ENCODE results near the gene ATG2B. TPM values are rescaled to one million over a fixed set of nuclear protein-coding genes. Genes with fewer than 3 reads are reported as not detected.
A peak's percentile ranks its signal among the peaks of the same experiment; 100 is the strongest.

The ATG2B gene
- polyA plus RNA-seq, 1 donor = 29.1 TPM

DNA sequence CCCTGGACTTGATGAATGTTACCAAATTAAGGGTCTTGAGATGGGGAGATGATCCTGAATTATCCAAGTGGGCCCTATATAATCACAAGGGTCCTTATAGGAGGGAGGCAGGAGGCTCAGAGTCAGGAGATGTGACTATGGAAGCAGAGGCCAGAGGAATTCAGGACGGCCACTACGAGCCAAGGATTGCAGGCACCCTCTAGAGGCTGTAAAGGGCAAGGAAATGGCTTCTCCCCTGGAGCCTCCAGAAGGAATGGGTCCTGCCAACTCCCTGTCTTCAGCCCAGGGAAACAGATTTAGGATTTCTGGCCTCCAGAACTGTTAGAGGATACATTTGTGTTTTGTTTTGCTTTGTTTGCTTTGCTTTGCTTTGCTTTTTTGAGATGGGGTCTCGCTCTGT is 98.3 kb downstream of the ATG2B start:
- H3K36me3 ChIP-seq (ENCODE audit: control insufficient read depth, insufficient read depth, low read length) = no peaks in the 10 kb centered on the region
- no peak overlapping the region for H3K27ac ChIP-seq (ENCODE audit: low read length)
- peaks cover 14% of the 10 kb centered on the region for H3K4me1 ChIP-seq (ENCODE audit: control insufficient read depth, insufficient read depth, low read length)
- no peak for DNase-seq
- WGBS (ENCODE audit: insufficient coverage, low lambda C conversion rate) = no CpG with 5 or more reads among the region's 3 CpGs
- no peaks in the 10 kb centered on the region for H3K27me3 ChIP-seq (ENCODE audit: control insufficient read depth, insufficient read depth, low read length)
- H3K9me3 ChIP-seq (ENCODE audit: control insufficient read depth, low read depth, low read length) = peaks cover 6% of the 10 kb centered on the region
- H3K4me3 ChIP-seq (ENCODE audit: low read length) = no peak overlapping the region

DNA sequence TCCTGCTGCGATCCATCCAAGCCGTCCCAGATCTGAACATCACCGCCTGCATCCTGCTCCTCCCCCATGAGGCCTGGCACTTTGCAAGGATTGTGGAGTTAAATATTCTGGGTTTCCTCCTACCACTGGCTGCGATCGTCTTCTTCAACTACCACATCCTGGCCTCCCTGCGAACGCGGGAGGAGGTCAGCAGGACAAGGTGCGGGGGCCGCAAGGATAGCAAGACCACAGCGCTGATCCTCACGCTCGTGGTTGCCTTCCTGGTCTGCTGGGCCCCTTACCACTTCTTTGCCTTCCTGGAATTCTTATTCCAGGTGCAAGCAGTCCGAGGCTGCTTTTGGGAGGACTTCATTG is 99.0 kb downstream of the ATG2B start:
- Histone ChIP-seq H3K4me1 (ENCODE audit: control insufficient read depth, insufficient read depth, low read length) (peaks cover 7% of the 10 kb centered on the region), H3K4me3 (ENCODE audit: low read length) (no peak overlapping the region), H3K9me3 (ENCODE audit: control insufficient read depth, low read depth, low read length) (peaks cover 6% of the 10 kb centered on the region), H3K27me3 (ENCODE audit: control insufficient read depth, insufficient read depth, low read length) (no peaks in the 10 kb centered on the region), H3K36me3 (ENCODE audit: control insufficient read depth, insufficient read depth, low read length) (no peaks in the 10 kb centered on the region), H3K27ac (ENCODE audit: low read length) (no peak overlapping the region)
- no peak for DNase-seq
- no CpG with 5 or more reads among the region's 14 CpGs for WGBS (ENCODE audit: insufficient coverage, low lambda C conversion rate)

DNA sequence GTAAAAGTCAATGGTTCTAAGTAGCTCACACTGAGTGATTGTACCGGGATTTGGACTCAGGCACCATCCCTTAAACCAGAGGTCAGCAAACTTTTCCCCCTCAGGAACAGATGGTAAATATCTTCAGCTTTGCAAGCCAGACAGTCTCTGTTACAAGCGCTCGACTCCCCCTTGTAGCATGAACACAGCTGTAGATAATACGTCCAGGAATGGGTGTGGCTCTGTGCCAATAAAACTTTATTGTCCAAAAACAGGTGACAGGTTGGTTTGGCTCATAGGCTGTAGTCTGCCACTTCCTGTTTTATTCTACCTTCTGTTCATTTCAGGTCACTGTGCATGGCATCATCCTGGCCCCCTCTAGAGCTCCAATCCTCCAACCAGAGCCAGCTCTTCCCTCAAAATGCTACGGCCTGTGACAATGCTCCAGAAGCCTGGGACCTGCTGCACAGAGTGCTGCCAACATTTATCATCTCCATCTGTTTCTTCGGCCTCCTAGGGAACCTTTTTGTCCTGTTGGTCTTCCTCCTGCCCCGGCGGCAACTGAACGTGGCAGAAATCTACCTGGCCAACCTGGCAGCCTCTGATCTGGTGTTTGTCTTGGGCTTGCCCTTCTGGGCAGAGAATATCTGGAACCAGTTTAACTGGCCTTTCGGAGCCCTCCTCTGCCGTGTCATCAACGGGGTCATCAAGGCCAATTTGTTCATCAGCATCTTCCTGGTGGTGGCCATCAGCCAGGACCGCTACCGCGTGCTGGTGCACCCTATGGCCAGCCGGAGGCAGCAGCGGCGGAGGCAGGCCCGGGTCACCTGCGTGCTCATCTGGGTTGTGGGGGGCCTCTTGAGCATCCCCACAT is 99.6 kb downstream of the ATG2B start:
- Histone ChIP-seq H3K27ac (ENCODE audit: low read length) (no peak overlapping the region), H3K27me3 (ENCODE audit: control insufficient read depth, insufficient read depth, low read length) (no peaks in the 10 kb centered on the region), H3K4me3 (ENCODE audit: low read length) (no peak overlapping the region), H3K36me3 (ENCODE audit: control insufficient read depth, insufficient read depth, low read length) (no peaks in the 10 kb centered on the region), H3K9me3 (ENCODE audit: control insufficient read depth, low read depth, low read length) (peaks cover 6% of the 10 kb centered on the region), H3K4me1 (ENCODE audit: control insufficient read depth, insufficient read depth, low read length) (peaks cover 1% of the 10 kb centered on the region)
- WGBS (ENCODE audit: insufficient coverage, low lambda C conversion rate) = no CpG with 5 or more reads among the region's 20 CpGs
- peak in 1 of 2 donors; percentile 52 for DNase-seq

DNA sequence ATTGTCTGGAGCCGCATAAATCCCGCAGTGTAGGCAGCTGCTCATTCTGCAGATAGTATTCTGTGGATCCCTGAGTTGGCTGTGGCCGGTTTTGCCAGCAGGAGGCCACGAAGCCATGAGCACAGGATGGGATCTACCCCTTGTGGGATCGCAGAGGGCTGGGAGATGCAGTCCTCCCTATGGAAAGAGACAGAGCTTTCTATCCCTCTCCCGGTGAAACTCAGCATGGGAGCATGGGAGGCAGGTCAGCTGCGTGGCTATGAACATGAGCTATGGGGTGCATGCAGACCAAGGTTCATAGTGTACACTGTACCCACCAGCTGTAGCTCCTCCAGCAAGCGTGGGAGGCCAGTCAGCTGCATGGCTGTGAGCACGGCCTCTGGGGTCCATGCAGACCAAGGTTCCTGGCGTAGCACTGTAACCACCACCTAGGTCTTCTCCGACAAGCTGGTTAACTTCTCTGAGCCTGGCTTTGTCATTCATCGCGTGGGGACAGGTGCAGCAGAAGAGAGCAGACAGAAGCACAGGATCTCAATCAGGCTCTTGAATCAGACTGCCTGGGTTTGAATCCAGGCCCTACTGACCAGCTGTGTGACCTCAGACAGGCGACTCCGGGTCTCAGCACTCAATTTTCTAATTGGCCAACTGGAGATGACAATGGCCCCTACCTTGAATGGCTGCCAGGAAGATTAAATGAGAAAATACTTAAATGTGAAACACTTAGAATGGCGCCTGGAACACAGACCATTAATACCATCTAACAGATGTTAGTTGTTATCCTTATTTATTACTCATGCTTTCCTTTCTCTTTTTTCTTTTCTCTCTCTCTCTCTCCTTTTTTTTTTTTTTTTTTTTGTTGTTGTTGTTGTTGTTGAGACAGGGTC is 101.1 kb downstream of the ATG2B start:
- Histone ChIP-seq H3K9me3 (ENCODE audit: control insufficient read depth, low read depth, low read length) (peaks cover 6% of the 10 kb centered on the region), H3K4me3 (ENCODE audit: low read length) (no peak overlapping the region), H3K27me3 (ENCODE audit: control insufficient read depth, insufficient read depth, low read length) (no peaks in the 10 kb centered on the region), H3K36me3 (ENCODE audit: control insufficient read depth, insufficient read depth, low read length) (no peaks in the 10 kb centered on the region), H3K4me1 (ENCODE audit: control insufficient read depth, insufficient read depth, low read length) (no peaks in the 10 kb centered on the region), H3K27ac (ENCODE audit: low read length) (no peak overlapping the region)
- no peak for DNase-seq
- 100% methylated on average over 3 of the region's 16 CpGs for WGBS (ENCODE audit: insufficient coverage, low lambda C conversion rate)

DNA sequence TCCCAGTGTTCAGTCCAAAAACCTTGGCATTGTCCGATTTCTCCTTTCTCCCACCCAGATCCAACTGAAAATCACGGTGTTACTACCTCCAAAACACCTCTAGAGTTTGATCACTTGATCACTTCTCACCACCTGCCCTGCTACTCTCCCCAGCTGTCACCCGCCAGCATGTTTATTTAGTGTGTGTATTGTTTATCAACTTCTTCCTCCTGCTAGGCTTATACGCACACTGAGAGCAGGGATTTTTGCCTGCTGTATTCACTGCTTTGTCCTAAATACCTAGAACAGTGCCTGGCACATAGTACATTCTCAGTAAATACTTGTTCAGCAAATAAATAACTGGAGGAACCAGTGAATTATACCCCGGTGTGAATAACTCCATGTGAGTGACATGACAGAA is 102.1 kb downstream of the ATG2B start:
- no peak overlapping the region for H3K4me3 ChIP-seq (ENCODE audit: low read length)
- WGBS (ENCODE audit: insufficient coverage, low lambda C conversion rate) = no CpG with 5 or more reads among the region's 5 CpGs
- no peaks in the 10 kb centered on the region for H3K4me1 ChIP-seq (ENCODE audit: control insufficient read depth, insufficient read depth, low read length)
- H3K27me3 ChIP-seq (ENCODE audit: control insufficient read depth, insufficient read depth, low read length) = no peaks in the 10 kb centered on the region
- no peak for DNase-seq
- H3K9me3 ChIP-seq (ENCODE audit: control insufficient read depth, low read depth, low read length) = peaks cover 6% of the 10 kb centered on the region
- H3K36me3 ChIP-seq (ENCODE audit: control insufficient read depth, insufficient read depth, low read length) = no peaks in the 10 kb centered on the region
- H3K27ac ChIP-seq (ENCODE audit: low read length) = no peak overlapping the region

DNA sequence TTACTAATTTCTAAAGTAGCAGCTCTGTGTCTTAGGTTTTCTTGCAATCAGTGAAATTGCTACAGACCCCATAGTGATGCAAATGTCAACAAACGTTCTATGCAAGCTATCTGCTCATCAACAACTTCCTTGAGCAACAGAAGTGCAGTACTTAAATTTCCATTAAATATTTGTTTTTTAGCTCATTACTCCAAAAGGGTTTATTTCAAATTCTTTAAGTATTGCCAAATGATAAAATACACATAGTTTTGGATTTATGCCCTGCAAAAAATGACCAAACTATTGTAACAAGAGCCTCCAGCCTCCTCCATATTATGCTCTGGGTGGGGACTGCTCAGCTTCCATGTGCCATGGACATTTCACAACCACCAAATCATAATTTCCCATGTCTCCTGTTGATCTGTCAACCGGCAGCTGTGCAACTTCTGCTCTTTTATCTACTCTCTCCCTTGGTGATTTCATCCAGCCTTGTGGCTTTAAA is 102.8 kb downstream of the ATG2B start:
- DNase-seq = no peak
- no peaks in the 10 kb centered on the region for H3K27me3 ChIP-seq (ENCODE audit: control insufficient read depth, insufficient read depth, low read length)
- H3K9me3 ChIP-seq (ENCODE audit: control insufficient read depth, low read depth, low read length) = peaks cover 6% of the 10 kb centered on the region
- WGBS (ENCODE audit: insufficient coverage, low lambda C conversion rate) = no CpG with 5 or more reads among the region's 2 CpGs
- no peak overlapping the region for H3K27ac ChIP-seq (ENCODE audit: low read length)
- no peaks in the 10 kb centered on the region for H3K4me1 ChIP-seq (ENCODE audit: control insufficient read depth, insufficient read depth, low read length)
- no peak overlapping the region for H3K4me3 ChIP-seq (ENCODE audit: low read length)
- no peaks in the 10 kb centered on the region for H3K36me3 ChIP-seq (ENCODE audit: control insufficient read depth, insufficient read depth, low read length)

DNA sequence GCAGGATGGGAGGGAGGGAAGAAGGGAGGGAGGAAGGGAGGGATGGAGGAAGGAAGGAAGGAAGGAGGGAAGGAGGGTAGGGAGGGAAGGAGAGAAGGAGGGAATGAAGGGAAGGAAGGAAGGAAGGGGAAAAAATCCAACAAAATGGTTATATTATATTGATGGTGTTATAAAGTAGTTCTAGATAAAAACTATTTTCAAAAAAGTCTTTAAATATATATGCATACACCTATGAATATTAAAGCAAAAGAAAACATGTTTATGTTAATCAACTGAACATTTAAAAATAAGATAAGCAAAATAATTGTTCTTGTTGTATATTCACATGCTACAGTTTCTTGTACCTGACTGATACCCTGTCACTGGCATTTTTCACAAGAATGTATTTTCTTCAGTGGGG is 105.2 kb downstream of the ATG2B start:
- Histone ChIP-seq H3K27me3 (ENCODE audit: control insufficient read depth, insufficient read depth, low read length) (no peaks in the 10 kb centered on the region), H3K27ac (ENCODE audit: low read length) (no peak overlapping the region), H3K4me3 (ENCODE audit: low read length) (no peak overlapping the region), H3K9me3 (ENCODE audit: control insufficient read depth, low read depth, low read length) (no peaks in the 10 kb centered on the region), H3K4me1 (ENCODE audit: control insufficient read depth, insufficient read depth, low read length) (peaks cover 1% of the 10 kb centered on the region), H3K36me3 (ENCODE audit: control insufficient read depth, insufficient read depth, low read length) (no peaks in the 10 kb centered on the region)
- DNase-seq = no peak

DNA sequence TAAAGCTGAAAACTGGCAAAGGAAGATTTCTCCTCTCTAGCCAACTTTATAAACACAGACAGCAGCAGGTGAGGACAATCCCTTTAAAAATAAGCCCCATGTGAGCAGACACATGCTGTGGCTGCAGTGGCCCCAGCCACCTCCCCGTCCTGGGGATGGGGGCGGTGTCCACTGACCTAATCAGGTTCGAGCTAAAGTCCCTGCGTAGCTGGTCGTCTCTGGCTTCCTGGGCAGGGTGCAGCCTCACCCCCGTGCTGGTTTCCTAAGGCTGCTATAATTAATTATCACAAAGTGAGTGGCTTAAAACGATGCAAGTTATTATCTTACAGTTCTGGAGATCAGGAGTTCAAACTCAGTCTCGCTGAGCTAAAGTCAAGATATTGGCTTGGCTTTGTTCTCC is 106.1 kb downstream of the ATG2B start:
- H3K9me3 ChIP-seq (ENCODE audit: control insufficient read depth, low read depth, low read length) = no peaks in the 10 kb centered on the region
- H3K4me3 ChIP-seq (ENCODE audit: low read length) = no peak overlapping the region
- DNase-seq = no peak
- H3K27ac ChIP-seq (ENCODE audit: low read length) = no peak overlapping the region
- WGBS (ENCODE audit: insufficient coverage, low lambda C conversion rate) = no CpG with 5 or more reads among the region's 8 CpGs
- H3K27me3 ChIP-seq (ENCODE audit: control insufficient read depth, insufficient read depth, low read length) = no peaks in the 10 kb centered on the region
- no peaks in the 10 kb centered on the region for H3K36me3 ChIP-seq (ENCODE audit: control insufficient read depth, insufficient read depth, low read length)
- H3K4me1 ChIP-seq (ENCODE audit: control insufficient read depth, insufficient read depth, low read length) = peaks cover 5% of the 10 kb centered on the region

DNA sequence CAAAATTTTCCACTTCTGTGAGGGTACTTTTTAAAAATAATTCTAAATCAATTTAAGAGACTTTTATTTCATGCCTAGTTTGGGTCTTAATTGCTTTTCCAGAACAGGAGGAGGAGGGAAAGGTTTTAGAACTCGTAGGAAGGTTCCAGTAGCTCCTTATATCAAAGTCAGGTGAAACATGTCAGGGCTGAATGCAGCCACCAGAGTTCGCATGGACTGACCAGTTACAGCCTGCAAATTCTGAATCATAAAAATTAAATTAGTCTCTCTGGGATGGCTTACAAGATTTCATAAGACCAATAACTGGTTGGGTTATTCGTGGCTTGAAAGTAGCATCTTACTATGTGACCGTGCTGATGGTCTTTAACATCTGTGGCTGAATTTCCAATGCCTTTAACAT is 106.7 kb downstream of the ATG2B start:
- no peaks in the 10 kb centered on the region for H3K36me3 ChIP-seq (ENCODE audit: control insufficient read depth, insufficient read depth, low read length)

DNA sequence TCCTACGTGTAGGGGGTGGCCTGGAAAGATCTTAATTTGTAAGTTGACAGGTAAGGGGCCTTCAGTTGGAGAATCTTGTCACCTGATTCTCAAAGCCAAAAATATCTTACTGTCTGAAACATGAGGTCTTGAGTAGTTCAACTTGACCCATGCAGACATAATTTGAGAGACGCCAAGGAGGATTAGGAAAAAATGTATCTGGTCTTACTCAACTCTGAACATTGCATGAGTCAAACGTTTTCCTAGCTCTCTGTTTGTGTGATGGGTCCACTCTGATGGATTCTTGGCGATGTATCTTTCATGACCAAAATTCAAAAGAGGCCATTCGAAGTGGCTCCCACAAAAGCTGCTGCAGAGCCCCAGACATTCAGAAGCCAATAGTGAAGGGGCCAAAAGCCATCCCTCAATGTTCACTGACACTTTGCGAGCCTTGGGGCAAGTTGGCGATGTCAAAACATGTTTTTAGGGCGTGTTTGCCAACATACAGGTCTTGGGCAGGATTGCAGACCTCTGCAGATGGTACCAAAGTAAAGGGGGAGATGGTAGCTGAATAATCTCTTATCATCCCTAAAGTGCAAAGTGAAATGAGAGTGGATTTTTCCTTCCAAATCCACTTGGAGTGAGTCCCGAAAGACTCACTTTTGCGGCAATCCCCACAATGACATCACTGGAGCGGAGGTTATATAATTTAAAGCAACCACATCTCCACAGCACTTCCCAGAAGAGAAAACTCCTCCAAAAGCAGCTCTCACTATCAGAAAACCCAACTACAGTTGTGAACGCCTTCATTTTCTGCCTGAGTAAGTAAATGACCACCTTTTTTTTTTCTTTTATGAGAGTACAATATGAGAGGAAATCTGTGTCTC is 107.4 kb downstream of the ATG2B start, which contains the start of gene BDKRB1:
Gene BDKRB1 (plus strand): TSS at position 710 of the 866 bp plus-strand sequence. CDS start 7,473 bp downstream, outside the sequence.
- no peaks in the 10 kb centered on the region for H3K27me3 ChIP-seq (ENCODE audit: control insufficient read depth, insufficient read depth, low read length)
- H3K4me1 ChIP-seq (ENCODE audit: control insufficient read depth, insufficient read depth, low read length) = peaks cover 7% of the 10 kb centered on the region
- WGBS (ENCODE audit: insufficient coverage, low lambda C conversion rate) = 40% methylated on average over 1 of the region's 12 CpGs
- no peak within 1 kb of the TSS for H3K4me3 ChIP-seq (ENCODE audit: low read length)
- DNase-seq = no peak
- no peaks in the 10 kb centered on the region for H3K36me3 ChIP-seq (ENCODE audit: control insufficient read depth, insufficient read depth, low read length)
- H3K9me3 ChIP-seq (ENCODE audit: control insufficient read depth, low read depth, low read length) = no peaks in the 10 kb centered on the region
- peak within 1 kb of the TSS; percentile 44 for H3K27ac ChIP-seq (ENCODE audit: low read length)

More for the DNA sequence above, 106.7 kb downstream of the ATG2B start:
- Histone ChIP-seq H3K27ac (ENCODE audit: low read length) (no peak overlapping the region), H3K27me3 (ENCODE audit: control insufficient read depth, insufficient read depth, low read length) (no peaks in the 10 kb centered on the region), H3K4me3 (ENCODE audit: low read length) (no peak overlapping the region), H3K9me3 (ENCODE audit: control insufficient read depth, low read depth, low read length) (no peaks in the 10 kb centered on the region), H3K4me1 (ENCODE audit: control insufficient read depth, insufficient read depth, low read length) (peaks cover 7% of the 10 kb centered on the region)
- whole genome bisulfite sequencing (ENCODE audit: insufficient coverage, low lambda C conversion rate) = no CpG with 5 or more reads among the region's 4 CpGs
- no peak for DNase-seq
